Prostate gland (tissue), 2 donors: ENCODE results near the gene CABLES1.
"Not testable (repeated sequence)": the region's sequence is repeated elsewhere in the genome, so short reads cannot be mapped to it uniquely, and the experiment has no call there.

Source experiments
- CTCF ChIP-seq, 4 experiments: fragments of 200-600 bp in 2 of 4; fragments of 450-650 bp in 2 of 4; sonication (generic) in 2 of 4; IDR thresholded peaks; 1 replicate in 3 of 4; 2 replicates in 1 of 4; pipeline ENCODE4 v1.5.1; 2016 to 2019; ENCODE audit warnings: antibody characterized with exemption in 4 of 4, mild to moderate bottlenecking in 2 of 4, moderate library complexity in 2 of 4
- POLR2A ChIP-seq: fragments of 450-650 bp; IDR thresholded peaks from one replicate; pipeline ENCODE4 v1.6.1; 2016; ENCODE audit warnings: antibody characterized with exemption, mild to moderate bottlenecking

- not testable (repeated sequence) for TF ChIP-seq CTCF (IDR thresholded peaks at IDR 0.05); POLR2A
Measured at GRCh38 chr18:23091017-23091993, 44.0 kb upstream of the CABLES1 start.
